Stimulated activated CD4-positive, alpha-beta T cell treated with anti-CD3 and anti-CD28 coated beads, Interleukin-2, amount 100 ng/mL, for 24 hours (primary cell): ENCODE measurements around the gene CAMKK1.

Experiments
- DNase-seq, 2 donors: peaks; one replicate each; pipeline ENCODE4 v3.0.0-alpha.2; 2020

Gene CAMKK1

GRCh38 chr17:3895354-3895753, 2.5 kb upstream of the CAMKK1 start:
- DNase-seq, result no peak

DNA sequence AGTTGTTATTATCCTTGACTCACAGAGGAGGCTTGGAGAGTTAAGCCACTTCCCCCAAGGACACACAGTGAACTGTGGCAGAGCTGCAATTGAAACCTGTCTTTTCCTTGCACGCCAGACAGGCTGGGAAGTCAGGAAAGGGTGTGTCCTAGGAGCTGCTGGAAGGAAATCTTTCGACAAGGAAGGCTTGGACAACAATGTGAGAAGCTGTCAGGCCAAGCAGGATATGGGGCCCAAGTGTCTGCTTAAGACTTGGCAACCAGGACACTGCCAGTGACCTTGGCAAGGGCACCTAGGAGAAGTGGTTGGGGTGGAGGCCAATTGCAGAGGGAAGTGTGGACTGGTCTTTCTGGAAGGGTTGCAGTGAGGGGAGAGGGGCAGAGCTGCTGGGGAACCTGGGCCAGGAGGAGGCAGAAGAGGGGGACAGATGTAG, 2.1 kb upstream of the CAMKK1 start:
- DNase-seq, result no peak

DNA sequence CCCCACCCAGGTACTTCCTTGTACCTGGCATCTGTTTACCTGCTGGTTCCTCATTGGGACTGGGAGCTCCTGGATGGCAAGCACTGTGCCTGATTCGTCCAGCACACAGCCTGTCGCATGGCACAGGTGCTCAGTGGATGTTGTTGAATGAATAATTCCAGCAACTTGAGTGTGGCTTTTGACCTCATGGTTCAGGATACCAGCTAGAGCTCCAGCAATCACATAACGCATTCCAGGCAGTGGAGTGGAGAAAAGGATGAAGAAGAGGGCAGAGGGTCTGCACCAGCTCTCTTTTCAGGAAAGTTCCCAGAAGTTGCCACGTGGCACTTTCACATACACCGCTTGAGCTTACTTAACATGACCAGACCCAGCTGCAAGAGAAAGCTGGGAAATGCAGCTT, 1.3 kb upstream of the CAMKK1 start:
- no peak for DNase-seq

GRCh38 chr17:3893720-3894116, 865 bp upstream of the CAMKK1 start:
- DNase-seq, result no peak

DNA sequence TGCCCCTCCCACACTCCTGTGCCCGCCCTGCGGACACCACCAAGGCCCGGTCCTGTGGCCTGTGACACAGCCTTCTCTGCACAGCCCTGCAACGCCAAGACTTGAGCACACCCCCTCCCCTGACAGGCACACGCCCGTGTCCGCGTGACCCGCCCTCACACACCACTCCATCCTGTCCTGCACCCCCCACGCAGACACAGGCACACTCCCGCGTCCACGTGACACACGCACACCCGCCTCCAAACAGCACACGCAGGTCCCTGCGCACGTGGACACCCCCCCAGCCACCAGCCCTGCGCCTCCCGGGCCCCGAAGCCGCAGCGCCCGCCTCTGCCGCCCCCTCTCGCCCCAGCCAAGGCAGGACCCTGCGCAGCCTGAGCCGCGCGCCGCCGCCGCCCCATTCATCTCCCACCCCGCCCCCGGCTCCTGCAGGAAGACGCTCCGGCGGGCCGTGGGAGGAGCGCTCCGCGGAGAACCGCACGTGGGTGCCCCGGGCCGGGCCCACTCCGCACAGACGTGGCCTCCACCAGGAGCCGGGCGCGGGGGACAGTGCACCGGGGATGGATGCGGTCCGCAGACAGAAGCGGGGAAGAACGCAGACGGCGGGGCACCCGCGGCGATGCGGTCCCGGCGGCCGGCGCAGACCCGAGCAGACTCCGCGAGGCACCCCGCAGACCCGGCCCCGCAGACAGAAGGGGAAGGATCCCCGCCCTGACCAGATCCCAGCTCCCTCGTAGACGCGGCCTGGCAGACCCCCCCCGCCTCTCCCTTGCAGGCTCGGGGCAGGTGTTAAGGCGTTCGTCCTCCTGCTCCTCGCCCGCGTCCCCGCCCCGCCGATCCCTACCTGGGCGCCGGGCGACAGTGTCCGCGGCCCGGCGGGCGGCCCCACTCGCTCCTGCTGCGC, 506 bp downstream of the CAMKK1 start:
- peak; percentile 65 to 68 for DNase-seq

- DNase-seq, result no peak
Measured at GRCh38 chr17:3891626-3892094, 1.2 kb downstream of the CAMKK1 start.

DNA sequence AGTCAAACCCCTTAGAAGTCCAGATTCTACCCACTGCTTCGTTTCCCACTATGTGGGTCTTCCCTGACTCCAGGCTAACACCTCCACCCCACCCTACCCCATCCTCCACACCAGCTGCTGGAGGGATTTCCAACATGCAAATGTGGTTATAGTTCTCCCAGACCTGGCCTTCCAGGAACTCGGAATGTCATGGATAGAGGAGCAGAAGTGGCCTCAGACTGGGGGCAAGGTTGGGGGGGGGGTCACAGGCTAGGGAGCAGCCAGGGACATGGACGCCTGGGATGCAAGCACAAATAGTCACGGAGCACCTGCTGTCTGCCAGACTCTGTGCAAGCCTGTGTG, 2.0 kb downstream of the CAMKK1 start:
- no peak for DNase-seq

DNA sequence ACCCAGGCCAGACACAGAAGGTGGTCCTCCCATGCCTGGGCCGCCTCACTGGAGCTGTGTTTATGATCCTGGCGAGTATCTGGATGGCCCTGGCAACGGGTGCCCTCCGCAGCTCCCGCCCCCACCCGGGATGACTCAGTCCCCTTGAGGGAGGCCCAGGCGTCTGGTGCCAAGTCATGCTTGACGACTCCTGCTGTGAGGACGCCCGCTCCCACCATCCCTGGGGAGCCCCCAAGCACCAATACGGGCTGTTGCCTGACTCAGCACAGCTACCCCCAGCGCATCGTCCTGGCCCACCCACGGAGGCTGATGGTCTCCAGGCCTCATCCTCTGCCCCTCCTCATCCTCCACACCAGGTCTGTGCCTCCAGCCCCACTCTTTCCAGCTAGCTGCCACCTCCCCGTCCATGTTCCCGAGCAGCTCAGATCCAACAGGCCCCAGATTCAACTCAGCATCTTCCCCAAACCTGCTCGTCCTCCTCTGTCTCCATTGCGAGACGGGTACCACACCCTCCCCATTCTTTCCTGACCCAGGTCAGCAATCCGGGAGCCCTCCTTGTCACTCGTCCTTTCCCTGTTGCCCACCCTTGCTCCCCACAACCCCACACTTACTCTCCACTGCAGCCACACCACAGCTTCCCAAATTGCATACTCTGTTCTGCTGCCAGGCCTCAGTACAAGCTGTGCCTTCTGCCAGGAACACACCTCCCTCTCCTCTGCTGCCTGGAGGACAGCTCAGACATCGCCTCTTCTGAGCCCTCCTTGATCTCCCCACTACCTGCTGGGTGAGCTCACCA, 2.6 kb downstream of the CAMKK1 start:
- DNase-seq, result peak in 1 of 2 donors; percentile 33

DNA sequence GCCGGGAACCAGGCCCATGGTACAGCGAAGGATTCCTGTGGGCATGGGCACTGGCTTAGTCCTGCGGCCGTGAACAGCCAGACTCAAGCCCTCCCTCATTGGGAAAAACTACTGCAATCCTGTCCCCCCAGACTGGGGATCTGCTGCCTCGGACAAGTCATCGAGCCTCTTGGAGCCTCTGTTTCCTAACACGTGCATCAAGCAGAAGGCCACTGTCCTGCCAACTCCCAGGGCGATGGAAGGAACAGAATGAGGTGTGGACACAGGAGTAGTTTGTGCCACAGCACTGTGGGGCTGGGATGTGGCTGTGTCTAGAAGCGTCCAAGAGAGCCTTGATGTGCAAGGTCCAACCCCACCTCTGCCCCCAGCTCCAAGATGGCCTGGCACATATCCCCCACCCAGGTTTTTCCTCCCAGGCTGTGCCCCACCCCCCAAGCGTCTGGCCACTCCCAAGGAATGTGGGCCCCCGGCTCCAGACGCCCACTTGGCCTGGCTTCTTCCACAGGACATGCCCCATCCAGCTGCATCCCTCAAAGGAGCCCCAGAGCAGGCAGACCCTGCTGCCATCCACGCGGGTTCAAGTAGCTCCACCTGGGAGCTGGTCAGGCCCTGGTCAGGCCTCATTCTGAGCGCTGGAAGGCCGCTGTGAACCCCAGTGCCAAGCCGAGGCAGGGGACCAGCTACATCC, 3.4 kb downstream of the CAMKK1 start:
- no peak for DNase-seq

GRCh38 chr17:3888343-3889171, 4.3 kb downstream of the CAMKK1 start:
- no peak for DNase-seq

- no peak for DNase-seq
Measured at GRCh38 chr17:3887804-3888203, 5.0 kb downstream of the CAMKK1 start.

DNA sequence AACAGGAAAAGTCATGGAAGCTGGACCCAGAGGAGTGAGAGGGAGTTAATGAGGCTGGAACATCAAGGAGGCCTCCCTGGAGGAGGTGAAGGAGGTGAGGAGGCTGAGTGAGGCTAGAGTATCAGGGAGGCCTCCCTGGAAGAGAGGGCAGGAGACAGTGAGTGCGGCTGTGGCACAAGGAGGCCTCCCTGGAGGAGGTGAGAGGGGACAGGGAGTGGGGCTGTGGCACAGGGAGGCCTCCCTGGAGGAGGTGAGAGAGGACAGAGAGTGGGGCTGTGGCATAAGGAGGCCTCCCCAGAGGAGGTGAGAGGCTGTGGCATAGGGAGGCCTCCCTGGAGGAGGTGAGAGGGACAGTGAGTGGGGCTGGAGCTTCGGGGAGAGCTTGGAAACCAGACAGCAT, 5.5 kb downstream of the CAMKK1 start:
- DNase-seq, result no peak

- no peak for DNase-seq
Measured at GRCh38 chr17:3886776-3887175, 6.1 kb downstream of the CAMKK1 start.

GRCh38 chr17:3885970-3886369, 6.9 kb downstream of the CAMKK1 start:
- DNase-seq, result no peak

- DNase-seq, result no peak
Measured at GRCh38 chr17:3885271-3885670, 7.6 kb downstream of the CAMKK1 start.

DNA sequence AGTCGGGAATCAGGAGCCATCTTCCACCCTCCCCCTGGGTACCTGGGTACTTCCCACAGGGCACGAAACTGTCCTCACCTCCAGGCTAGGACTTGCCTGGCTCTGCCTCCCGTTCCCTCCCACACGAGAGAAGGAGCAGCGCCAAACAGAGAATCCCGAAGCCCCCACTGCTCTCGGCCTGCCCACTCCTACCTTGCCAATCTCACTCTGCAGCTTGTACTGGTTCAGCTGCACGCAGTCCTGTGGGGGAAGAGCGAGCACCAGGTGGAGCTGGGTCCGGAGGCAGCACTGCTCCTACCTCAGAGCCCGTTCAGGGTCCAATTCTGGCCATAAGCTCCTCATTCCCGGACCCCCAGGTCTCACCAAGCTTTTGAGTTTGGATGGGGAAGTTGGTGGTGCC, 8.7 kb downstream of the CAMKK1 start:
- DNase-seq, result no peak

- no peak for DNase-seq
Measured at GRCh38 chr17:3882276-3882675, 10.6 kb downstream of the CAMKK1 start.

- no peak for DNase-seq
Measured at GRCh38 chr17:3880983-3881382, 11.9 kb downstream of the CAMKK1 start.

GRCh38 chr17:3879591-3880417, 13.0 kb downstream of the CAMKK1 start:
- no peak for DNase-seq

DNA sequence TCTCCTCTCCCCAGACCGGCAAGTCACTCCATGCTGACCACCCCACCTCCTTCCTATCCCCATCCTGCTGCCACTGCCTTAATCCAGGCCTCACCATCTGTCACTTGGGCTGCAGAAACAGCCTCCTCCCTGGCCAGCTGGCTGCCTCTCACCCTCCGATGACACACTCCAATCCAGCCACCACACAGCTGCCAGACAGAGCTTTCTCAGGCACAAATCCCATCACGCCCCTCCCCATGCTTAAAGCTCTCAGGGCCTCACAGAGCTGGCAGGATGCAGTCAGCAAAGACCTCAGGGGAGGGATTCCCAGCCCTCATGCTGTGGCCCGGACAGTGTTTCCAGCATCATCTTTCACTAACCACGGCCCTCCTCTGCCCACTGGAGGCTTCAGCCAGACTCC, 13.7 kb downstream of the CAMKK1 start:
- no peak for DNase-seq

GRCh38 chr17:3877220-3877619, 15.6 kb downstream of the CAMKK1 start:
- no peak for DNase-seq

DNA sequence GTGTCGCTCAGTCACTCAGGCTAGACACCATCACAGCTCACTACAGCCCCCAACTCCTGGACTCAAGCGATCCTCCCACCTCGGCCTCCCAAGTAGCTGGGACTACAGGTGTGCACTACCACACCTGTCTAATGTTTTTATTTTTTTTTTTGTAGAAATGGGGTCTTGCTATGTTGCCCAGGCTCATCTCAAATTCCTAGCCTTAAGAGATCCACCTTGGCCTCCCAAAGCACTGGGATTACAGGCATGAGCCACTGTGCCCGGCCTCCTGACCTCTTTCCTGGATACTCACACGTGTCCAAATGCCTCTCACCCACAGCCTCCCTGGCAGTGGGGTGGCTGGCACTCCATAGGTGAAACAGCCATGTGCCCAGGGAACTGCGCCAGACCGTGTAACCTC, 17.5 kb downstream of the CAMKK1 start:
- no peak for DNase-seq
